Measurements from ENCODE around the gene PRR29. TPM values are rescaled to one million over a fixed set of nuclear protein-coding genes. Genes with fewer than 3 reads are reported as not detected.

PRR29 gene
- total RNA-seq, 1 donor from 2014 or later, result 3.7 TPM

GRCh38 chr17:63998721-63999679 is 849 bp downstream of the PRR29 start:
- no peak for DNase-seq (ENCODE audit: low spot score, unreplicated experiment)
- Mint-ChIP-seq H3K27ac (no peak overlapping the region), H3K4me3 (ENCODE audit: low read depth) (peak overlapping the region; percentile 52), H3K36me3 (ENCODE audit: insufficient read depth) (no peaks in the 10 kb centered on the region), H3K27me3 (peaks cover 44% of the 10 kb centered on the region), H3K4me1 (ENCODE audit: low read depth) (peaks cover 1% of the 10 kb centered on the region), H3K9me3 (ENCODE audit: low read depth) (no peaks in the 10 kb centered on the region)
- TF ChIP-seq CTCF (IDR thresholded peaks at IDR 0.05; ENCODE audit: unreplicated experiment), result no peak

- H3K4me3 Mint-ChIP-seq (ENCODE audit: low read depth), result peak overlapping the region; percentile 52
- peaks cover 39% of the 10 kb centered on the region for H3K27me3 Mint-ChIP-seq
- DNase-seq (ENCODE audit: low spot score, unreplicated experiment), result no peak
- no peak for TF ChIP-seq CTCF (IDR thresholded peaks at IDR 0.05; ENCODE audit: unreplicated experiment)
- H3K36me3 Mint-ChIP-seq (ENCODE audit: insufficient read depth), result no peaks in the 10 kb centered on the region
- no peak overlapping the region for H3K27ac Mint-ChIP-seq
- H3K9me3 Mint-ChIP-seq (ENCODE audit: low read depth), result no peaks in the 10 kb centered on the region
- peaks cover 2% of the 10 kb centered on the region for H3K4me1 Mint-ChIP-seq (ENCODE audit: low read depth)
Observed at GRCh38 chr17:63999680-64000531, 1.8 kb downstream of the PRR29 start.

GRCh38 chr17:64001091-64001579 is 3.0 kb downstream of the PRR29 start:
- Mint-ChIP-seq H3K27ac (no peak overlapping the region), H3K4me1 (ENCODE audit: low read depth) (peaks cover 10% of the 10 kb centered on the region), H3K4me3 (ENCODE audit: low read depth) (no peak overlapping the region), H3K36me3 (ENCODE audit: insufficient read depth) (no peaks in the 10 kb centered on the region), H3K27me3 (peaks cover 37% of the 10 kb centered on the region), H3K9me3 (ENCODE audit: low read depth) (no peaks in the 10 kb centered on the region)
- no peak for TF ChIP-seq CTCF (IDR thresholded peaks at IDR 0.05; ENCODE audit: unreplicated experiment)
- DNase-seq (ENCODE audit: low spot score, unreplicated experiment), result no peak

GRCh38 chr17:64001763-64002529 is 3.8 kb downstream of the PRR29 start:
- Mint-ChIP-seq H3K27ac (no peak overlapping the region), H3K27me3 (peaks cover 29% of the 10 kb centered on the region), H3K9me3 (ENCODE audit: low read depth) (no peaks in the 10 kb centered on the region), H3K4me1 (ENCODE audit: low read depth) (peaks cover 10% of the 10 kb centered on the region), H3K36me3 (ENCODE audit: insufficient read depth) (no peaks in the 10 kb centered on the region), H3K4me3 (ENCODE audit: low read depth) (no peak overlapping the region)
- no peak for DNase-seq (ENCODE audit: low spot score, unreplicated experiment)
- TF ChIP-seq CTCF (IDR thresholded peaks at IDR 0.05; ENCODE audit: unreplicated experiment), result no peak

All from progenitor cell of endocrine pancreas (in vitro differentiated cells).